Caco-2 (cell line): ENCODE measurements around the gene CCP110. TPM values are rescaled to one million over a fixed set of nuclear protein-coding genes. Genes with fewer than 3 reads are reported as not detected.
A peak's percentile ranks its signal among the peaks of the same experiment; 100 is the strongest.

Experiments
- BruUV-seq: library from RNA; stranded (reverse); fragments of 400-500 nt; replicated peaks from 2 replicates; lab custom pipeline; 2021; lab: Mats Ljungman, UMichigan
- CTCF ChIA-PET: fragments of 300-600 bp; sonication (Branson Sonifier 250); formaldehyde crosslinking; loops from one replicate; lab custom pipeline; 2022; ENCODE audit warnings: antibody characterized with exemption; lab: Charles Lee
- POLR2A ChIA-PET: fragments of 300-600 bp; sonication (Branson Sonifier 250); formaldehyde crosslinking; loops from one replicate; lab custom pipeline; 2022; ENCODE audit warnings: antibody characterized with exemption; lab: Charles Lee
- DNase-seq, 2 experiments: peaks; one replicate each; pipeline versions ENCODE4 v3.0.0 to v3.0.0-alpha.2; 2020 to 2022
- H3K27me3 ChIP-seq: replicated peaks from 2 replicates; pipeline ENCODE4 v1.6.0; 2011; ENCODE audit warnings: low read length; ENCODE audit not compliant: control insufficient read depth, insufficient read depth
- H3K36me3 ChIP-seq: 2 replicates; pipeline ENCODE4 v1.5.1; 2011; ENCODE audit warnings: low read length; ENCODE audit not compliant: control insufficient read depth, insufficient read depth
- H3K4me1 ChIP-seq: fragments of 250-450 bp; sonication (Bioruptor Pico); 2 replicates; pipeline ENCODE4 v1.5.1; 2020; ENCODE audit warnings: mild to moderate bottlenecking
- H3K4me3 ChIP-seq: 2 replicates; pipeline ENCODE4 v1.5.1; 2011; ENCODE audit warnings: low read depth, mild to moderate bottlenecking, control low read depth, low read length
- H3K9me3 ChIP-seq: fragments of 250-450 bp; sonication (Bioruptor Pico); 2 replicates; pipeline ENCODE4 v1.5.1; 2020; ENCODE audit warnings: mild to moderate bottlenecking, moderate library complexity
- H3K27ac Mint-ChIP-seq: one replicate; pipeline ENCODE4 v1.8.0; 2022; ENCODE audit warnings: mixed read lengths; ENCODE audit not compliant: unreplicated experiment
- H3K27me3 Mint-ChIP-seq: one replicate; pipeline ENCODE4 v1.8.0; 2022; ENCODE audit warnings: mixed read lengths; ENCODE audit not compliant: insufficient read depth, unreplicated experiment
- H3K36me3 Mint-ChIP-seq: one replicate; pipeline ENCODE4 v1.8.0; 2022; ENCODE audit warnings: mild to moderate bottlenecking, mixed read lengths; ENCODE audit not compliant: insufficient read depth, unreplicated experiment
- H3K4me1 Mint-ChIP-seq: one replicate; pipeline ENCODE4 v1.8.0; 2022; ENCODE audit warnings: low read depth, mixed read lengths; ENCODE audit not compliant: unreplicated experiment
- H3K4me3 Mint-ChIP-seq: one replicate; pipeline ENCODE4 v1.8.0; 2022; ENCODE audit warnings: mild to moderate bottlenecking, moderate library complexity, mixed read lengths; ENCODE audit not compliant: unreplicated experiment
- H3K9me3 Mint-ChIP-seq: one replicate; pipeline ENCODE4 v1.8.0; 2022; ENCODE audit warnings: mixed read lengths; ENCODE audit not compliant: unreplicated experiment
- CTCF ChIP-seq, 2 experiments: fragments of 200-600 bp in 1 of 2; IDR thresholded peaks; 1 replicate in 1 of 2; 2 replicates in 1 of 2; pipeline versions ENCODE4 v1.5.1 to v1.8.0; 2011 to 2022; ENCODE audit warnings: antibody characterized with exemption in 1 of 2, control low read depth in 1 of 2, inconsistent platforms in 1 of 2, low read depth in 1 of 2, low read length in 1 of 2, mild to moderate bottlenecking in 1 of 2, moderate library complexity in 1 of 2; ENCODE audit not compliant: insufficient read depth in 1 of 2, severe bottlenecking in 1 of 2, unreplicated experiment in 1 of 2
- intact Hi-C: fragments of 100-400 bp; cut with micrococcal nuclease; formaldehyde crosslinking; loops from one replicate; pipeline ENCODE4 v1.10.0; 2022; ENCODE audit not compliant: unreplicated experiment
- total RNA-seq: library from RNA; stranded (reverse); gene quantifications from 2 replicates; pipeline ENCODE4 v1.2.3, GENCODE V29; 2022

The CCP110 gene
- total RNA-seq, 1 experiment from 2014 or later: 7.5 TPM

GRCh38 chr16:19528666-19529065, 4.9 kb downstream of the CCP110 start:
- no peak overlapping the region for H3K27ac Mint-ChIP-seq
- ChIA-PET CTCF (no interaction called here), POLR2A (no interaction called here)
- no peak overlapping the region for H3K4me3 ChIP-seq
- H3K36me3 Mint-ChIP-seq: peaks cover 25% of the 10 kb centered on the region
- no TSS peak for BruUV-seq
- peaks cover 4% of the 10 kb centered on the region; the same call in 1 of the 2 replicates for H3K4me1 ChIP-seq
- no peaks in the 10 kb centered on the region for H3K27me3 ChIP-seq
- intact Hi-C loops: no loop called here
- peaks cover 17% of the 10 kb centered on the region for H3K4me1 Mint-ChIP-seq
- H3K27me3 Mint-ChIP-seq: no peaks in the 10 kb centered on the region
- H3K9me3 ChIP-seq: no peaks in the 10 kb centered on the region
- no peak for DNase-seq
- H3K9me3 Mint-ChIP-seq: no peaks in the 10 kb centered on the region
- TF ChIP-seq CTCF (IDR thresholded peaks at IDR 0.05; ENCODE audit: insufficient read depth in 1 of 2, low read depth in 1 of 2, low read length in 1 of 2, severe bottlenecking in 1 of 2, unreplicated experiment in 1 of 2): no peak
- no peak overlapping the region for H3K4me3 Mint-ChIP-seq
- H3K36me3 ChIP-seq: no peaks in the 10 kb centered on the region

GRCh38 chr16:19532601-19533000, 8.9 kb downstream of the CCP110 start:
- Mint-ChIP-seq H3K27me3 (no peaks in the 10 kb centered on the region), H3K27ac (no peak overlapping the region), H3K4me3 (no peak overlapping the region), H3K4me1 (peaks cover 6% of the 10 kb centered on the region), H3K9me3 (no peaks in the 10 kb centered on the region), H3K36me3 (peaks cover 25% of the 10 kb centered on the region)
- Histone ChIP-seq H3K36me3 (no peaks in the 10 kb centered on the region), H3K4me3 (no peak overlapping the region), H3K9me3 (no peaks in the 10 kb centered on the region), H3K27me3 (no peaks in the 10 kb centered on the region), H3K4me1 (peaks cover 4% of the 10 kb centered on the region; the same call in 1 of the 2 replicates)
- CTCF ChIA-PET: no interaction called here
- no peak for DNase-seq
- intact Hi-C loops: no loop called here
- no TSS peak for BruUV-seq
- POLR2A ChIA-PET: no interaction called here
- no peak for TF ChIP-seq CTCF (IDR thresholded peaks at IDR 0.05; ENCODE audit: insufficient read depth in 1 of 2, low read depth in 1 of 2, low read length in 1 of 2, severe bottlenecking in 1 of 2, unreplicated experiment in 1 of 2)

DNA sequence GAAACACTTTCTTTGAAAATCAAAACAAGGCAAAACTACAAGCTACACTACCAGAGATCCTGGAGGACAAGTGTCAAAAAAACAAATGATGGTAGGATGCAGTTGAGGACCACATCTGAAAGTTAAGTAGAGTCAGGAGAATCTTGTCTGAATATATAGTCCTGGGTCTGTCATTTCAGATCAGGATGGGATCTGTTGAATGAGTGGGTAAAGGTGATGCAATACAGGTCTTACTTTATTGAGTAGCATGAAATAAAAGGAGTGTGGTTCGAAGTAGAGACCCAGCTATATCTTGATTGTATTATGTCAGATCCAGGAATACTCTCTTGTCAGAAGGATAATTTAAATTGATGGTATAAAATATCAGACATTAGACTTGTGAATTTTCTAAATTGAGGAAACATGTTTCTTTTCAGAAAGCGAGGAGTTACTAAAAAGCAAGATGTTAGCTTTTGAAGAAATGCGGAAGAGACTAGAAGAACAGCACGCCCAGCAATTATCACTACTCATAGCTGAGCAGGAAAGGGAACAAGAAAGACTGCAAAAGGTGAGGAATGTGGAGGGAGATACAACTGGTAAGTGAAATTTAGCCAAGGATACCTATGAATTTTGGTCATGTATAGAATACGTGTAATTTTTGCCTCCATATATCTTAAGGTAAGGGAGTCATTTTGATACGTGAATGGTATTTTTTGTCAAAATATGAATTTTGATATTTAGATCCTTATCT, 16.7 kb downstream of the CCP110 start:
- Mint-ChIP-seq H3K4me3 (no peak overlapping the region), H3K4me1 (peaks cover 6% of the 10 kb centered on the region), H3K9me3 (peaks cover 10% of the 10 kb centered on the region), H3K27me3 (no peaks in the 10 kb centered on the region), H3K27ac (peak overlapping the region; percentile 55), H3K36me3 (peaks cover 22% of the 10 kb centered on the region)
- no peak for TF ChIP-seq CTCF (IDR thresholded peaks at IDR 0.05; ENCODE audit: insufficient read depth in 1 of 2, low read depth in 1 of 2, low read length in 1 of 2, severe bottlenecking in 1 of 2, unreplicated experiment in 1 of 2)
- no TSS peak for BruUV-seq
- ChIA-PET CTCF (no interaction called here), POLR2A (interaction anchor here (0.6 kb wide), 1 partner anchor 61 kb away, joined by 5 read pairs; no protein-coding TSS in a partner anchor)
- Histone ChIP-seq H3K4me1 (peaks cover 22% of the 10 kb centered on the region), H3K4me3 (no peak overlapping the region), H3K9me3 (peaks cover 23% of the 10 kb centered on the region), H3K27me3 (no peaks in the 10 kb centered on the region), H3K36me3 (no peaks in the 10 kb centered on the region; the same call in 1 of the 2 replicates)
- intact Hi-C loops: no loop called here
- DNase-seq: no peak
